C4-2B (cell line): Measurements from ENCODE around the gene ZNF165.
A peak's percentile ranks its signal among the peaks of the same experiment; 100 is the strongest.

ENCODE experiments used
- H3K27ac ChIP-seq: fragments of 450-650 bp; 2 replicates; pipeline ENCODE4 v1.5.1; 2017
- ZFX ChIP-seq: fragments of 450-650 bp; IDR thresholded peaks from 2 replicates; pipeline ENCODE4 v1.6.1; 2017
- TF ChIP-seq, protein P1 (sequence below): fragments of 450-650 bp; conservative IDR thresholded peaks from 2 replicates; pipeline ENCODE4 v1.5.1; 2017; ENCODE audit warnings: mild to moderate bottlenecking

The ZNF165 gene

DNA sequence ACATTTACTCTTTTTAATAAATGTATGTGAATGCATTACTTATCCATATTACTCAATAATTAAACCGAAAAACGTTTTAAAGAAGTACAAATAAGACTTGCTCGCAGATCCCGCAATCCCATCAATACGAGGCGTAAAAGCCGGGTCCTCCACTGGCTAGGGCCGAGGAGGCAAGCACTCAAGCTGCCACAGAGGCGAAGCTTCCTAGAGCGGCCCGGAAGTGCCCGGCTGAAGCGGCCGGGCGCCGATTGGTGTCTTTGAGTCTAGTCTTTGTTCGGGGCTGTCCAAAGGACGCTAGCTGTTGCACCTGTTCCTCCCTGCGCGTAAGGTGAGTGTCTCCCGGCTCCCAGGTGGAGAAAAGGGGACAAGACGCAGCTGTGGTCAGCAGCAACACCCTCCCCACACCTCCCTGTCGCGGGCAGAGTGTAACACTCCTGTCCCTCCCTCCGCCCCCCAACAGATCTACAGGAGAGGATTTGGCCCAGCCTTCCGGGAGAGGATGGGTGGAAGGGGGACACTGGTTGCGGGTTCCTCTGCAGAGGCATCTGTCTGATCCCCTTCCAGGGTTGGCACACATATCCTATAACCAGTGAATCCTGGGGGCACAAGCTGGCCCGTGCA, 44.1 kb downstream of the ZNF165 start, which contains the start of gene ZSCAN16:
ZSCAN16 (plus strand) TSS at position 260 of the 621 bp plus-strand sequence. CDS start 835 bp downstream, outside the sequence.
- TF ChIP-seq, protein P1, sequence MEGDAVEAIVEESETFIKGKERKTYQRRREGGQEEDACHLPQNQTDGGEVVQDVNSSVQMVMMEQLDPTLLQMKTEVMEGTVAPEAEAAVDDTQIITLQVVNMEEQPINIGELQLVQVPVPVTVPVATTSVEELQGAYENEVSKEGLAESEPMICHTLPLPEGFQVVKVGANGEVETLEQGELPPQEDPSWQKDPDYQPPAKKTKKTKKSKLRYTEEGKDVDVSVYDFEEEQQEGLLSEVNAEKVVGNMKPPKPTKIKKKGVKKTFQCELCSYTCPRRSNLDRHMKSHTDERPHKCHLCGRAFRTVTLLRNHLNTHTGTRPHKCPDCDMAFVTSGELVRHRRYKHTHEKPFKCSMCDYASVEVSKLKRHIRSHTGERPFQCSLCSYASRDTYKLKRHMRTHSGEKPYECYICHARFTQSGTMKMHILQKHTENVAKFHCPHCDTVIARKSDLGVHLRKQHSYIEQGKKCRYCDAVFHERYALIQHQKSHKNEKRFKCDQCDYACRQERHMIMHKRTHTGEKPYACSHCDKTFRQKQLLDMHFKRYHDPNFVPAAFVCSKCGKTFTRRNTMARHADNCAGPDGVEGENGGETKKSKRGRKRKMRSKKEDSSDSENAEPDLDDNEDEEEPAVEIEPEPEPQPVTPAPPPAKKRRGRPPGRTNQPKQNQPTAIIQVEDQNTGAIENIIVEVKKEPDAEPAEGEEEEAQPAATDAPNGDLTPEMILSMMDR = no peak
- TF ChIP-seq ZFX = no peak
- H3K27ac ChIP-seq = peak within 1 kb of the TSS; percentile 71

- no peak for TF ChIP-seq ZFX
- TF ChIP-seq, protein P1 = no peak
- H3K27ac ChIP-seq = peak overlapping the region; percentile 71
Measured at GRCh38 chr6:28124971-28125353, 44.6 kb downstream of the ZNF165 start.

- TF ChIP-seq ZFX = no peak
- no peak overlapping the region for H3K27ac ChIP-seq
Measured at GRCh38 chr6:28125401-28125800, 45.0 kb downstream of the ZNF165 start.

- H3K27ac ChIP-seq = no peak overlapping the region
- no peak for TF ChIP-seq ZFX
- TF ChIP-seq, protein P1 = peak; percentile 62
Measured at GRCh38 chr6:28134015-28134414, 53.6 kb downstream of the ZNF165 start.

- TF ChIP-seq, protein P1 = no peak
- no peak for TF ChIP-seq ZFX
- H3K27ac ChIP-seq = no peak overlapping the region
Measured at GRCh38 chr6:28134716-28135115, 54.3 kb downstream of the ZNF165 start.

DNA sequence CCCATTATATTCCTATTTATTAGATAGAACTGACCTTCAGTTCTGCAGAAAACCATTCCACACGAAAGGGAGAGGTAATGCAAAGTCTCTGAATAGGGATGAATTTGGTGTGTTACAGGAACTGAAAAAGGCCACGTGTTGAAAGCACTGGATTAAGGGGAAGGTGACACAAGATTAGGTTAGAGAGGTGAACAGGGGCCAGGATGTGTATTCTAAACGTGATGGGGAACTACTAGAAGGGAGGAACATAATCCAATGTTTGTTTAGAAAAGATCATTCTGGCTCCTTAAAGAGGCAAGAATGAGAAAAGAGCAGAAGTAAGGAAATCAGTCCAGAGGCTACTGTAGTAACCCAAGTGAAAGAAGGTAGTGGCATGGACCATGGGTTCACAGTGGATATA, 55.0 kb downstream of the ZNF165 start:
- no peak overlapping the region for H3K27ac ChIP-seq
- TF ChIP-seq, protein P1 = no peak
- TF ChIP-seq ZFX = no peak

DNA sequence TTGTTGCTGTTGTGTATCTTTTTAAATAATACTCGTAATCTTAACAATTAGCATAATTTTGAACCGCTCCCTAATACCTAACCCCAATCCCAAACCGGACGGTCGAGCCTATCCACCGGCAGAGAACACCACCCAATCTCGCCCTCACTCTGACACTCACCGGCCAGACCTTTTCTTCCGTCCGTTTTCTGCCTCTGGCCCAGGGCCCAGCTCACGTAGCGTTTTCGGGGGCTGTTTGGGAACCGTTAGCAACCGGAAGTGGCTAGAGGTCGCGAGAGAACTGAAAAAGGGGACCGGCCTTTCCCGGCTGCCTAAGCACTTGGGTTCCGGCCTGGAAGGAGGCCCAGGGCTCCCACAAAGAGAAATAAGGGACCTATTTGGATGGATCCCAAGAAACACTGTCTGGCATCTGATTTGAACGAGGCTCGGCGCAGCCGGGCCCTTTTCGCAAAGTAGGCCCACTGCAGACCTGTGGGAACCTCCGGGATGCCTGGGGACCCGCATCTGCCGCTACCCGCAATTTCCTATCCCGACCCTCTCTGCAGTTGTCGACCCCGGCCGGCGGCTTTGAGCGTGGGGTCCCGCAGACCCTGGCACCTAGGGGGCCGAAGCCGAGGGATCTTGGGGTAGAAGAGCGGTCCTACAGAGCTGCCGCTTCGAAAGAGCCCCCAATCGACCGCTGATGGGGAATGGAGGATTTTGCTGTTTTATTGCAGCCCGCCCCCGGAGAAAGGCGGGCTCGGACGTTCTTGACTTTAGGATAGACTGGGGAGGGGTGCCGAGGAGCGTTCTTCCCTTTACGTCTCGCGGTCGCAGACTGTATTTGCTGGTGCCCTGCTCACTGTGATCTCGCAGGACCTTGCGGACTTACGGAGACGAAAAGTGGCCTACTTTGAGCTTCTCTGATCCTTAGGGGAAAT, 56.5 kb downstream of the ZNF165 start:
- peak overlapping the region; percentile 55 for H3K27ac ChIP-seq
- TF ChIP-seq, protein P1 = no peak
- TF ChIP-seq ZFX = peak; percentile 52
